GM21723 (cell line): ENCODE results near the gene ZNF816.
"Not testable (repeated sequence)": the region's sequence is repeated elsewhere in the genome, so short reads cannot be mapped to it uniquely, and the experiment has no call there.

Experiments
- ATAC-seq: cut with Tn5 transposase; IDR thresholded peaks from one replicate; pipeline ENCODE4 v1.9.1; 2021; ENCODE audit warnings: mild to moderate bottlenecking, moderate library complexity; ENCODE audit not compliant: unreplicated experiment

ZNF816 gene

GRCh38 chr19:52962394-52963246, at the start of gene ZNF816:
ZNF816 (minus strand) TSS chr19:52962881; CDS start chr19:52956089, 6,792 bp downstream.
- peak; percentile 96 for ATAC-seq

DNA sequence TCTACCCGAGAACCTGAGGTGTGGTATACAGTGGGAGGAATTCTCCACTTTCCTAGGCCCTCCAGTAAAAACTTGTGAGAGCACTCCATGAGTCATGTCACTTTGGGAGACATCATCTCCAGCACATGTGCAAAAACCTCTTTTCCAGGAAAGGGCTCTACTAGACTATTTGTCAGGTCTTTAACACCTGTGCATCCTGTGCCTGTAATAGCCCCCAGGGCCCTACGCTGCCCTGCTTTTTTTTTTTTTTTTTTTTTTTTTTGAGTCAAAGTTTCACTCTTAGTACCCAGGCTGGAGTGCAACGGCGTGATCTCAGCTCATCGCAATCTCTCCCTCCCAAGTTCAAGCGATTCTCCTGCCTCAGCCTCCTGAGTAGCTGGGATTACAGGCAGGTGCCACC, 49.3 kb upstream of the ZNF816 start:
- no peak for ATAC-seq

GRCh38 chr19:53010494-53010893, 47.8 kb upstream of the ZNF816 start:
- ATAC-seq, result no peak

DNA sequence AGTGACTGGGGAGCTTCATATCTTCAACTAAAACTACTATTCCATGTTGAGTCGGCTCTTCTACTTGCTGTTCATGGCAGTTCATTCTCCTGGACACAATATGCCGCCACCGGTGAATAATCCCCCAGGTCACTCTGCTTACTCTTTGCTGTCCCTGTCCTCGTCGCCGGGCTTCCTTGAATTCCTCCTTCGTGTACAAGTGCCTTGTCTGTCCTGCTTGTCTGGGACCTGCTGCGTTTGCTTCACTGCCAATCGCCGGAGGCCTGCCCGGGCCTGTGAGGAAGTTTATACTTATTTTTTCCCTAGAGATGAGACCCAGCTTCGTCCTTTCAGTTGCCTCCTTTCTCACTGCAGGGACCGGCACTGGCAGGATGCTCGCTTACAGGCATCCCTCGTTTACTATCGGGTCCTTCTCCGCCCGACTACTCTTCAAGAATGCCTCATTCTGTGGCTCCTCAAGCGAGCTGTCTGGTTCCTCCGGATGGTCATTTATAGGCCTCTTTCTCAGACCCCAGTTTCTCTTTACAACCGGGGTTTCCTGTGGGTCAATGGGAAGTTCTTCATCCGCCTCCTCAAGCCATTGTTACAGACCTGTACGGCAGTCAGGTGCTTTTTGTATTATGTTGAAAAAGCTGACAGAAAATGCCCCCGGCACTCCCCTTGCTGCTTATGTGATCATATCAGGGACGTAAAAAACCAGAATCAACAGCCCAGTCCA, 45.5 kb upstream of the ZNF816 start:
- ATAC-seq, result no peak

GRCh38 chr19:53007606-53008005, 44.9 kb upstream of the ZNF816 start:
- no peak for ATAC-seq

DNA sequence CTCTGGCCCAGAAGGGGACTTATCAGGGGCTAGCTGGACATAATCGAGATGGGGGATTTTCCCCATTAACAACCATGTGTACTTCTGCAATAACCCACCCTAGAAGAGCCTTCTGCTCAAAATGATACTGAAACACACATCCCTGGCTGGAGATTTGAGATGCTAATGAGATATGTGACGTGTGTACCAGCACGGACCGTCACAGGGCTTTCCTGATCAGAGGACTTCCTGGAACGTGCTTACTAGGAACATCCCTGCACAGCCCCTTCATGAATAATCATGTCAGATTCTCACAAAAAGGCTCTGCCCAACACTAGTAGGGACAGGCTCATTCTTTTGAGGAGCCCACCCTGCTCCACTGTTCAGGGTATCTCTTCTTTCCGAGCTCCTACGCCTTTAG, 44.5 kb upstream of the ZNF816 start:
- ATAC-seq, result no peak

- ATAC-seq, result no peak
Observed at GRCh38 chr19:53004242-53004641, 41.6 kb upstream of the ZNF816 start.

DNA sequence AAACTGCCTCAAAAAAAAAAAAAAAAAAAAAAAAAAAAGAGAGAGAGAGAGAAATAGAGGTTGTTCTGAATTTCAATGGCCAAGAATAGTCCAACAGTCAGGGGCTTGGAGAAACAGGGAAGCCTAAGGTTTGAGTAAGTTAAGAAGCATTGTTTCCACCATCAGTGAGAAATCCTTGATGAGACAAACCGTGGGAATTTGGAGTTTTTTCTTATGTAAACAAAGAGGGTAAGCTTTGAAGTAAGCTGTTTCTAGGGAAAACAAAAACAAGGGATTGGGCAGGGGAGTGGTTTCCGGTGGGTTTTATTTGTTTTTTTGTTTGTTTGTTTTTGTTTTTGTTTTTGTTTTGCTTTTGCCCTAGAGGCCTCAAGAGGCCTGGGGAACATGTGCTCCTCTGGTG, 39.8 kb upstream of the ZNF816 start:
- no peak for ATAC-seq

GRCh38 chr19:52997975-52998374, 35.3 kb upstream of the ZNF816 start:
- ATAC-seq, result no peak

- ATAC-seq, result no peak
Observed at GRCh38 chr19:52995711-52996110, 33.0 kb upstream of the ZNF816 start.

- ATAC-seq, result no peak
Observed at GRCh38 chr19:52993342-52994178, 30.9 kb upstream of the ZNF816 start.

GRCh38 chr19:52992109-52993004, 29.7 kb upstream of the ZNF816 start:
- ATAC-seq, result no peak

DNA sequence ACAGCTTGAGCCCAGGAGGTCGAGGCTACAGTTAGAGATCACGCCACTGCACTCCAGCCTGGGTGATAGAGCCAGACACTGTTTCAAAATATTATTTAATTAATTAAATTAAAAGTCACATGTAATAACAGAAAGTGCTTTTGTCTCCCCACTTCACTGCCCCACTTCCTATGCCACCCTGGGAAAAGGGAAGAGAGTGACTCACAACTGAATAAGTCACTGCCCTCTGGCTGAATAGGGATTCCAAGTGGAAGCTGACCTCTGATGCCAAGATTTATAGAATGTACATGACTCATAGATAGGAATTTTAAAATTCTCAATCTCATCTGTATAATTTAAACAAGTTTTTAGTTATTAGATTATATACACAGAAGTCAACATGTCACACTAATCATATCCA, 28.8 kb upstream of the ZNF816 start:
- ATAC-seq, result no peak

DNA sequence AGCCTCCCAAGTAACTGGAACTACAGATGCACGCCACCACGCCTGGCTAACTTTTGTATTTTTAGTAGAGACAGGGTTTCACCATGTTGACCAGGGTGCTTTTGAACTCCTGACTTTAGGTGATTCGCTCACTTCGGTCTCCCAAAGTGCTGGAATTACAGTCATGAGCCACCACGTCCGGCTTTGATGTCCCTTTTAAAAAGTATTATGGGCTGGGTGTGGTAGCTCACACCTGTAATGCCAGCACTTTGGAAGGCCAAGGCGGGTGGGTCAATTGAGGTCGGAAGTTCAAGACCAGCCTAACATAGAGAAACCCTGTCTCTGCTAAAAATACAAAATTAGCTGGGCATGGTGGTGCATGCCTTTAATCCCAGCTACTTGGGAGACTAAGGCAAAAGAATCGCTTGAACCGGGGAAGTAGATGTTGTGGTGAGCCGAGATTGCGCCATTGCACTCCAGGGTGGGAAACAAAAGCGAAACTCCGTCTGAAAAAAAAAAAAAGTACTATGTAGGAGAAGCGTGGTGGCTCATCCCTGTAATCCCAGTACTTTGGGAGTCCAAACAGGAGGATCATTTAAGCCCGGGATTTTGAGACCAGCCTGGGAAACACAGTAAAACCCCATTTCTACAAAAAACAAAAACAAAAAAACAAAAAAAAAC, 28.2 kb upstream of the ZNF816 start:
- ATAC-seq, result no peak

GRCh38 chr19:52988506-52988905, 25.8 kb upstream of the ZNF816 start:
- ATAC-seq, result no peak

- ATAC-seq, result no peak
Observed at GRCh38 chr19:52987221-52987620, 24.5 kb upstream of the ZNF816 start.

GRCh38 chr19:52983167-52983566, 20.5 kb upstream of the ZNF816 start:
- ATAC-seq, result not testable (repeated sequence)

GRCh38 chr19:52981329-52981728, 18.6 kb upstream of the ZNF816 start:
- ATAC-seq, result no peak

DNA sequence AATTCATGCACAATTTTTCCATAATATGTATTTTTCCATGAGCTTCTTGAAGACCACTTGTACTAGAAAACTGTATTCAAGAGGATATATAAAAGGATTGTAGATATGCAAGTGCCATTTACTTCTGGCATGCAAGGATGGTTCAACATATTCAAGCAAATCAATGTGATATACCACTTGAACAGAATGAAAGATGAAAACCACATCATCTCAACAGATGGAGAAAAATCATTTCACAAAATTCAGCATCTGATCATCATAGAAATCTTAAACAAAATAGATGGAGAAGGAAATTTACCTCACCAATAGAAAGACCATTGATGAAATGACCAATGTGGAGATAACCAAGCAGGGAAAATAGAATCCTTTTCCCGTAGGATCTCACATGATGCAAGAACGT, 5.1 kb upstream of the ZNF816 start:
- ATAC-seq, result no peak

- ATAC-seq, result peak; percentile 22
Observed at GRCh38 chr19:52963247-52963618, 552 bp upstream of the ZNF816 start.
